Kidney (tissue), 14 donors: ENCODE measurements around the gene ATP6V0D1. TPM values are rescaled to one million over a fixed set of nuclear protein-coding genes. Genes with fewer than 3 reads are reported as not detected.

Source experiments
- DNase-seq, 5 donors: peaks; one replicate each; pipeline ENCODE4 v3.0.0-alpha.2; 2013 to 2020
- FAIRE-seq: peaks from 2 replicates; lab custom pipeline; 2012; peaks lifted over from hg19 to GRCh38; lab: Jason Lieb, UNC
- H3K27ac ChIP-seq, 2 donors: one replicate each; pipeline ENCODE4 v1.7.0; 2013; ENCODE audit warnings: low read depth in 2 of 2, low read length in 2 of 2, inconsistent platforms in 1 of 2
- H3K27me3 ChIP-seq: one replicate; pipeline ENCODE4 v1.7.1; 2013; ENCODE audit warnings: low read length, inconsistent platforms; ENCODE audit not compliant: control insufficient read depth, insufficient read depth
- H3K36me3 ChIP-seq, 3 donors: one replicate each; pipeline versions ENCODE4 v1.7.0 to v1.7.1; 2013; ENCODE audit warnings: low read length in 3 of 3, control low read depth in 1 of 3, inconsistent platforms in 1 of 3; ENCODE audit not compliant: insufficient read depth in 3 of 3, control insufficient read depth in 2 of 3
- H3K4me1 ChIP-seq, 3 donors: one replicate each; pipeline versions ENCODE4 v1.7.0 to v1.7.1; 2013; ENCODE audit warnings: low read length in 3 of 3, inconsistent platforms in 1 of 3, low read depth in 1 of 3; ENCODE audit not compliant: control insufficient read depth in 2 of 3, insufficient read depth in 2 of 3
- H3K4me3 ChIP-seq, 3 donors: one replicate each; pipeline versions ENCODE4 v1.7.0 to v1.8.1; 2013; ENCODE audit warnings: low read length in 3 of 3, control low read depth in 1 of 3, inconsistent platforms in 1 of 3
- H3K9ac ChIP-seq, 3 donors: one replicate each; pipeline versions ENCODE4 v1.7.0 to v1.7.1; 2013; ENCODE audit warnings: low read length in 3 of 3, control low read depth in 1 of 3, inconsistent platforms in 1 of 3
- H3K9me3 ChIP-seq, 3 donors: one replicate each; pipeline versions ENCODE4 v1.7.0 to v1.7.1; 2013; ENCODE audit warnings: low read length in 3 of 3, control low read depth in 1 of 3, inconsistent platforms in 1 of 3; ENCODE audit not compliant: control insufficient read depth in 2 of 3, insufficient read depth in 1 of 3
- intact Hi-C: fragments of 100-400 bp; cut with DNase I; formaldehyde crosslinking; loops from one replicate; pipeline ENCODE4 v1.11.1; 2022
- polyA plus RNA-seq: library from polyadenylated mRNA; stranded (reverse); fragments of 350-450 nt; fragmentation: Illumina TruSeq; extraction: RNeasy Lipid Tissue Mini Kit (QIAGEN cat#74804); gene quantifications from one replicate; pipeline ENCODE4 v1.2.3, GENCODE V29; 2014; ENCODE audit warnings: low read depth, low replicate concordance; ENCODE audit not compliant: insufficient read depth
- total RNA-seq: library from RNA; stranded (reverse); fragmentation: NEBNext Ultra II Directional; extraction: Animal tissue kit (Norgen Biotek cat#: 25700); gene quantifications from one replicate; pipeline ENCODE4 v1.2.1, GENCODE V29; 2021
- TF ChIP-seq, protein P1 (sequence below): IDR thresholded peaks from 3 replicates; pipeline ENCODE4 v1.5.1; 2012; ENCODE audit warnings: mild to moderate bottlenecking, moderate library complexity, borderline replicate concordance; ENCODE audit not compliant: insufficient read depth; ENCODE audit errors: extremely low read depth
- donor health status: control.
- donor health status: control.
- donor health status: control.
- donor health status: control.
- donor health status: control.
- donor health status: DM: yes; HTN: yes; CAD: no.
- donor health status: Normal renal cell carcinoma (clear cell type).

Gene ATP6V0D1
- total and polyA plus RNA-seq, 2 donors from 2014 or later: 100 to 208 TPM

DNA sequence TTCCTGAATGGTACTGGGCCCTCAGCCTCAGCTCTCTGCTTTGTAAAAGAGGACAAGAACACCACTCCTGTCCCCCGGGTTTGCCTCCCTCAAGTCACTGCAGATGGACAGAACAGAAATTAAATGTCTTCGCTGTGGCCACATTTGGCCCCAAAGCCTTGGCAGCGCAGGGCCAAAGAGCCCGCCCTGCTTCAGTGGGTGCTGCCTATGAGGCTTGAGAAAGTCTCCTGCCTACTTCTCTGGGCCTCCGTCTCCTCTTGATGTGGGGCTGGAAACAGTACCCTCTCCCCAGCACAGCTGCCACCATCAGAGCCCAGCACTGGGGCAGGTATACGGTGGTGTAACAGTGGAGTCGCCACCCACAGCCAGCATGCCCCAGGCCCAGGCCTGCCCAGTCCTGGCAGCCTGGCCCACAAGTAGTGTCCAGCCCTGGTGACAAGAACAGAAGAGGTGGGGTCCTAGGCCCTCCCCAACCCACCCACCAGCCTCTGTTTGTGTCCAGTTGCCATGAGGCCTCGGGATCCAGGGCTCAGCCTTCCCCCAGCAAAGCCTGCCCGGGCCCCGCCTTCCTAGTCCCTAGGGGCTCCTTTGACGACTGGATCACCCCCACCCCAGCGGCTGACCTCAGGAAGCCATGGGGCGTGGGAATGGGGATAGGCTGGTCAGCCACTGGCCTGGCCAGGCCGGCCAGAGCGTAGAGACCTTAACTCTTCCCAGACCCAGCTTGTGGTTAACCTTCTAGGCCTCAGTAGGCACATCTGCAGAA, 83.7 kb downstream of the ATP6V0D1 start:
- DNase-seq: peak in 3 of 5 donors; percentile 35 to 86 (median 74)
- FAIRE-seq: no peak
- Histone ChIP-seq H3K27me3 (no peaks in the 10 kb centered on the region), H3K4me1 (peaks cover 0 to 34% (median 0%) of the 10 kb centered on the region in 3 donors), H3K9ac (peak overlapping the region in 1 of 3 donors; percentile 51), H3K4me3 (no peak overlapping the region), H3K27ac (peak overlapping the region; percentile 51 to 60), H3K9me3 (no peaks in the 10 kb centered on the region), H3K36me3 (no peaks in the 10 kb centered on the region)
- intact Hi-C loops: no loop called here
- TF ChIP-seq, protein P1, sequence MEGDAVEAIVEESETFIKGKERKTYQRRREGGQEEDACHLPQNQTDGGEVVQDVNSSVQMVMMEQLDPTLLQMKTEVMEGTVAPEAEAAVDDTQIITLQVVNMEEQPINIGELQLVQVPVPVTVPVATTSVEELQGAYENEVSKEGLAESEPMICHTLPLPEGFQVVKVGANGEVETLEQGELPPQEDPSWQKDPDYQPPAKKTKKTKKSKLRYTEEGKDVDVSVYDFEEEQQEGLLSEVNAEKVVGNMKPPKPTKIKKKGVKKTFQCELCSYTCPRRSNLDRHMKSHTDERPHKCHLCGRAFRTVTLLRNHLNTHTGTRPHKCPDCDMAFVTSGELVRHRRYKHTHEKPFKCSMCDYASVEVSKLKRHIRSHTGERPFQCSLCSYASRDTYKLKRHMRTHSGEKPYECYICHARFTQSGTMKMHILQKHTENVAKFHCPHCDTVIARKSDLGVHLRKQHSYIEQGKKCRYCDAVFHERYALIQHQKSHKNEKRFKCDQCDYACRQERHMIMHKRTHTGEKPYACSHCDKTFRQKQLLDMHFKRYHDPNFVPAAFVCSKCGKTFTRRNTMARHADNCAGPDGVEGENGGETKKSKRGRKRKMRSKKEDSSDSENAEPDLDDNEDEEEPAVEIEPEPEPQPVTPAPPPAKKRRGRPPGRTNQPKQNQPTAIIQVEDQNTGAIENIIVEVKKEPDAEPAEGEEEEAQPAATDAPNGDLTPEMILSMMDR: no peak

DNA sequence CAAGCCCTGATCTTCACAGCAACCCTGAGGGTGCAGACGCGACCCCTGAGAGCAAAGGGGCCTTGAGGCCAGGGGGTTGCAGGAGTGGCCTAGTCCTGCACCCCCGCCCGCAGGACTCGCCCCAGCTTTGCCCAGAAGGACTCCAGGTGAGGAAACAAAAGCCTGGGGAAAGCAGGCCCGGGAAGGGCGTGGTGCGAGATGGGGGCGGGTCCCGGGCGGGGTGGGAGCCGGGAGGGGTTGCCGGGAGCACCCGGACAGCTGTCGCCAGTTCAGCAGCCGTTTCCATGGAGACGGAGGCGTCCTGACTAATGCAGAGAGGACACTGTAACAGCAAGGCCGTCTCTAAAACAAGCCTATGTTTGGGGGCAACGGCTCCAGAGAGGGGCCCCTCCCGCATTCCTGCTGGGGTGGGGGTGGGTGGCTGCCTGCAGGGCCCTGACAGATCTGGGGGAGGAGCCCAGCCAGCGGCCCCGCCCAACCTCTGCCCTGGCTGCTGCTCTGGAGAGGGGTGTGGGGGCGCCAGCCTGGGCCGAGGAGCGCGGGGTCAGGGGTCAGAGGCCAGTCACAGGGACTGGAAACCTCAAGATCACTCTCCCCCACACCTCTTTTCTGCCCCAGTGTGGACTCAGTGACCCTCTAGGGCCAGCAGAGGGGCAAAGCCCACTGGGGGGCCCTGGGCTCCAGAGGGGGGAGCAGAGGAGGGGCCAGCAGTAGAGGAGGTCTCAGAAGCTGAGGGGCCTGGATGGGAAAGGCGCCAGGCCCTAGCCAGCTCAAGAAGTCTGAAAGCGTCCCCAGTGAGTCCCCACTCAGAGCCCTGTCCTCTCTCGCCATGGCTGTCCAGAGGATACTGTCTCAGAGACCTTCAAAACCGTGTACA, 84.6 kb downstream of the ATP6V0D1 start:
- H3K4me3 ChIP-seq: no peak overlapping the region
- no peak for FAIRE-seq
- intact Hi-C loops: no loop called here
- H3K27ac ChIP-seq: peak overlapping the region; percentile 51 to 60
- H3K27me3 ChIP-seq: no peaks in the 10 kb centered on the region
- DNase-seq: peak; percentile 93 to 96 (median 94)
- H3K36me3 ChIP-seq: no peaks in the 10 kb centered on the region
- TF ChIP-seq, protein P1: no peak
- peaks cover 0 to 34% (median 0%) of the 10 kb centered on the region in 3 donors for H3K4me1 ChIP-seq
- H3K9ac ChIP-seq: peak overlapping the region in 1 of 3 donors; percentile 51
- no peaks in the 10 kb centered on the region for H3K9me3 ChIP-seq

DNA sequence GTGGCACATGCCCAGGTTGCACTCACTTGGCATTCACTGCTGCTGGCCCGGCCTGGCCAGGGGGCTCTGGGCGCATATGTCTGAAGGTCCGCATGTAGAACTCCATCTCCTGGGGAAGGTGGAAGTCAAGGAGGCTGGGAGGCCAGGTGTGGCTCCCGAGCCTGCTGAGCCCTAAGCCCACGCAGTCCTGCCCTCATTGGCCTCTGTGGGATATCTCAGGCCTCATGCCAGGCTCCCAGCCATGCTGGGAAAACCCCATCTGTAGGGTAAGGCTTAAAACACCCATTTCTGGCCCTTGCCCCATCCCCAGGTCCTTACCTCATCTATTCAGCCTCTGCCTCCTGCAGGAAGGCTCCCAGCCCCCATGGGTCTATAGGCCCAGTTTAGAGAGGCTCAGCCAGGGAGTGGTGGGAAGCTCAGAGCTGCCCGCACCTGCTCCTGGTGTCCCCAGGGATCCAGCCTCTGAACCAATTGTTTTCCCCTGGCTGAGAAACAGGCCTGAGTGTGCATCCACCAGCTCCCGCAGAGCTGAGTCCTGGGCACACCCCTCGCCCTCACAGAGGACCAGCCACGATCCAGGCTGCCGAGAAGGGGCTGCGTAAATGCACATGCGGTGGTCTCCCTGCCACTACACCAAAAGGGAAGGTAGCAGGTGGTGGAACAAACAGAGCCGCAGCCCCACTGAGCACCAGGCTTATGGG, 85.3 kb downstream of the ATP6V0D1 start:
- H3K4me1 ChIP-seq: peaks cover 0 to 36% (median 0%) of the 10 kb centered on the region in 3 donors
- H3K4me3 ChIP-seq: no peak overlapping the region
- peak overlapping the region in 1 of 2 donors; percentile 16 for H3K27ac ChIP-seq
- H3K9me3 ChIP-seq: no peaks in the 10 kb centered on the region
- no peaks in the 10 kb centered on the region for H3K27me3 ChIP-seq
- no peak overlapping the region for H3K9ac ChIP-seq
- FAIRE-seq (no peak), DNase-seq (peak in 2 of 5 donors; percentile 62 to 66)
- intact Hi-C loops: no loop called here
- TF ChIP-seq, protein P1: no peak
- no peaks in the 10 kb centered on the region for H3K36me3 ChIP-seq
